Measurements from ENCODE around the gene LHPP. TPM values are rescaled to one million over a fixed set of nuclear protein-coding genes. Genes with fewer than 3 reads are reported as not detected.

The LHPP gene
- total RNA-seq, 4 donors from 2014 or later = 20.3 to 116 (median 22.4) TPM

GRCh38 chr10:124474514-124475070 lies 13.0 kb downstream of the LHPP start:
- peaks cover 0 to 5% (median 1%) of the 10 kb centered on the region in 4 donors for H3K4me1 ChIP-seq
- intact Hi-C loops (cut with DNase I; ENCODE audit: low total_unique reads) = no loop called here
- no peak overlapping the region for H3K4me3 ChIP-seq
- no peaks in the 10 kb centered on the region for H3K27me3 ChIP-seq
- 83 to 92% methylated on average over 1 to 9 of the region's 9 CpGs for WGBS, 2 donors (ENCODE audit: low coverage in 1 of 2)
- TF ChIP-seq CTCF (IDR thresholded peaks at IDR 0.05) (no peak), EP300 (IDR thresholded peaks at IDR 0.05; ENCODE audit: low read depth) (no peak), POLR2AphosphoS5 (IDR thresholded peaks at IDR 0.05) (no peak), POLR2A (IDR thresholded peaks at IDR 0.05) (no peak)
- H3K9me3 ChIP-seq = no peaks in the 10 kb centered on the region
- DNase-seq = no peak
- no peaks in the 10 kb centered on the region for H3K36me3 ChIP-seq
- in situ Hi-C loops (cut with MboI; ENCODE audit: low pct_ligation_motif_present in 1 of 4, low pct_unique_long_range_greater_than_20kb in 1 of 4, low sequenced_read_pairs in 3 of 4) = no loop called here
- H3K27ac ChIP-seq = no peak overlapping the region

- intact Hi-C loops (cut with DNase I; ENCODE audit: low total_unique reads) (no loop called here), in situ Hi-C loops (cut with MboI; ENCODE audit: low pct_ligation_motif_present in 1 of 4, low pct_unique_long_range_greater_than_20kb in 1 of 4, low sequenced_read_pairs in 3 of 4) (no loop called here)
- H3K36me3 ChIP-seq = no peaks in the 10 kb centered on the region
- no peaks in the 10 kb centered on the region for H3K4me1 ChIP-seq
- WGBS, 2 donors (ENCODE audit: low coverage in 1 of 2) = 90% methylated on average over 20 of the region's 23 CpGs; no CpG with 5 or more reads in 1 of the 2 donors
- no peak overlapping the region for H3K4me3 ChIP-seq
- H3K27me3 ChIP-seq = no peaks in the 10 kb centered on the region
- no peaks in the 10 kb centered on the region for H3K9me3 ChIP-seq
- TF ChIP-seq EP300 (IDR thresholded peaks at IDR 0.05; ENCODE audit: low read depth) = no peak
- no peak for TF ChIP-seq POLR2AphosphoS5 (IDR thresholded peaks at IDR 0.05)
- TF ChIP-seq CTCF (IDR thresholded peaks at IDR 0.05) = no peak
- no peak for TF ChIP-seq POLR2A (IDR thresholded peaks at IDR 0.05)
- H3K27ac ChIP-seq = no peak overlapping the region
- no peak for DNase-seq
These were observed 14.6 kb downstream of the LHPP start for GRCh38 chr10:124476043-124476725.

- DNase-seq = no peak
- H3K27me3 ChIP-seq = no peaks in the 10 kb centered on the region
- no peaks in the 10 kb centered on the region for H3K9me3 ChIP-seq
- WGBS, 2 donors (ENCODE audit: low coverage in 1 of 2) = 86% methylated on average over 11 of the region's 11 CpGs; no CpG with 5 or more reads in 1 of the 2 donors
- H3K27ac ChIP-seq = no peak overlapping the region
- H3K4me3 ChIP-seq = no peak overlapping the region
- intact Hi-C loops (cut with DNase I; ENCODE audit: low total_unique reads) (no loop called here), in situ Hi-C loops (cut with MboI; ENCODE audit: low pct_ligation_motif_present in 1 of 4, low pct_unique_long_range_greater_than_20kb in 1 of 4, low sequenced_read_pairs in 3 of 4) (no loop called here)
- H3K4me1 ChIP-seq = no peaks in the 10 kb centered on the region
- no peak for TF ChIP-seq EP300 (IDR thresholded peaks at IDR 0.05; ENCODE audit: low read depth)
- no peak for TF ChIP-seq CTCF (IDR thresholded peaks at IDR 0.05)
- TF ChIP-seq POLR2A (IDR thresholded peaks at IDR 0.05) = no peak
- TF ChIP-seq POLR2AphosphoS5 (IDR thresholded peaks at IDR 0.05) = no peak
- no peaks in the 10 kb centered on the region for H3K36me3 ChIP-seq
These were observed 16.2 kb downstream of the LHPP start for GRCh38 chr10:124477614-124478363.

GRCh38 chr10:124478515-124478914 lies 16.9 kb downstream of the LHPP start:
- intact Hi-C loops (cut with DNase I; ENCODE audit: low total_unique reads) (no loop called here), in situ Hi-C loops (cut with MboI; ENCODE audit: low pct_ligation_motif_present in 1 of 4, low pct_unique_long_range_greater_than_20kb in 1 of 4, low sequenced_read_pairs in 3 of 4) (no loop called here)
- TF ChIP-seq POLR2AphosphoS5 (IDR thresholded peaks at IDR 0.05) (no peak), CTCF (IDR thresholded peaks at IDR 0.05) (no peak)
- H3K4me1 ChIP-seq = no peaks in the 10 kb centered on the region
- no peak overlapping the region for H3K4me3 ChIP-seq
- WGBS, 2 donors (ENCODE audit: low coverage in 1 of 2) = 95% methylated on average over 14 of the region's 14 CpGs; no CpG with 5 or more reads in 1 of the 2 donors
- H3K9me3 ChIP-seq = no peaks in the 10 kb centered on the region
- no peak for DNase-seq
- H3K27me3 ChIP-seq = no peaks in the 10 kb centered on the region
- H3K36me3 ChIP-seq = no peaks in the 10 kb centered on the region
- H3K27ac ChIP-seq = no peak overlapping the region

All from transverse colon (tissue), 4 donors.